GM13976 (cell line): Measurements from ENCODE around the gene SH3BP4.

Source experiments
- DNase-seq: peaks from one replicate; pipeline ENCODE4 v3.0.0; 2012; ENCODE audit warnings: low spot score
- in situ Hi-C: fragments of 300-500 bp; cut with MboI; formaldehyde crosslinking; loops from one replicate; pipeline ENCODE4 v1.12.0; 2022; ENCODE audit warnings: low sequenced_read_pairs, mixed read lengths, inconsistent platforms; ENCODE audit not compliant: unreplicated experiment
- TF ChIP-seq, protein P1 (sequence below): IDR thresholded peaks from 2 replicates; pipeline ENCODE4 v1.5.1; 2012; ENCODE audit warnings: borderline replicate concordance, mild to moderate bottlenecking; ENCODE audit not compliant: insufficient read depth; ENCODE audit errors: extremely low read depth, missing control alignments, control extremely low read depth

The SH3BP4 gene

DNA sequence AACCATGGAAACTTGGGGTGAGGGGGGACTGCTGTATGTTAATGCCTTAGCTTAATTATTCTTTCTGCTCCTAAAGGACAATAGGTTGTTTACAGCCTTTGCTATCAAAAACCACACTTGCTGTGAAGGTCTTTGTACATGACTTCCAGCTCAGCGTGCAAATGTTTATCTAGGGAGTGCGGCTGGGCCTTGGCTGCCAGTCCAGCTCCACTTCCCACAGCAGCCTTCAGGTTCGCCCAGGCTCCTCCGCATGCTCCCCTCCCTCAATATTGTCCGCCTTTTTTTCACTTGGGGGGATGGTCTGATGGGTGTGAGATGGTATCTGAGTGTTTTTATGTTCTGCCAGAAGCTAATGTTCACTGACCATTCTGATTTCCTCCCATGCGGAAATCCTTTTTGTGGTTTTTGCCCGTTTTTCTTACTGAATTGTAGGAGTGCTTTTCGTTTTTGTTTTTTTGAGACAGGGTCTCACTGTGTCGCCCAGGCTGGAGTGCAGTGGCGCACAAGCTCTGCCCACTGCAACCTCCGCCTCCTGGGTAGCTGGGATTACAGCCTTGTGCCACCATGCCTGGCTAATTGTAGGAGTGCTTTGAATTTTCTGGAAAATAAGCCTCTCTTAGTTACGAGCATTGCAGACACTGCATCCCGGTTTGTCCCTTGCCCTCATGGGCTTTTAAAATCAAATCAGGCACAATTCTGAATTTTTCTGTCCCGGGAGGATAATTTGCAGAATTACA lies 28.8 kb downstream of the SH3BP4 start:
- in situ Hi-C loops = no loop called here
- DNase-seq = no peak
- TF ChIP-seq, protein P1, sequence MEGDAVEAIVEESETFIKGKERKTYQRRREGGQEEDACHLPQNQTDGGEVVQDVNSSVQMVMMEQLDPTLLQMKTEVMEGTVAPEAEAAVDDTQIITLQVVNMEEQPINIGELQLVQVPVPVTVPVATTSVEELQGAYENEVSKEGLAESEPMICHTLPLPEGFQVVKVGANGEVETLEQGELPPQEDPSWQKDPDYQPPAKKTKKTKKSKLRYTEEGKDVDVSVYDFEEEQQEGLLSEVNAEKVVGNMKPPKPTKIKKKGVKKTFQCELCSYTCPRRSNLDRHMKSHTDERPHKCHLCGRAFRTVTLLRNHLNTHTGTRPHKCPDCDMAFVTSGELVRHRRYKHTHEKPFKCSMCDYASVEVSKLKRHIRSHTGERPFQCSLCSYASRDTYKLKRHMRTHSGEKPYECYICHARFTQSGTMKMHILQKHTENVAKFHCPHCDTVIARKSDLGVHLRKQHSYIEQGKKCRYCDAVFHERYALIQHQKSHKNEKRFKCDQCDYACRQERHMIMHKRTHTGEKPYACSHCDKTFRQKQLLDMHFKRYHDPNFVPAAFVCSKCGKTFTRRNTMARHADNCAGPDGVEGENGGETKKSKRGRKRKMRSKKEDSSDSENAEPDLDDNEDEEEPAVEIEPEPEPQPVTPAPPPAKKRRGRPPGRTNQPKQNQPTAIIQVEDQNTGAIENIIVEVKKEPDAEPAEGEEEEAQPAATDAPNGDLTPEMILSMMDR = no peak

DNA sequence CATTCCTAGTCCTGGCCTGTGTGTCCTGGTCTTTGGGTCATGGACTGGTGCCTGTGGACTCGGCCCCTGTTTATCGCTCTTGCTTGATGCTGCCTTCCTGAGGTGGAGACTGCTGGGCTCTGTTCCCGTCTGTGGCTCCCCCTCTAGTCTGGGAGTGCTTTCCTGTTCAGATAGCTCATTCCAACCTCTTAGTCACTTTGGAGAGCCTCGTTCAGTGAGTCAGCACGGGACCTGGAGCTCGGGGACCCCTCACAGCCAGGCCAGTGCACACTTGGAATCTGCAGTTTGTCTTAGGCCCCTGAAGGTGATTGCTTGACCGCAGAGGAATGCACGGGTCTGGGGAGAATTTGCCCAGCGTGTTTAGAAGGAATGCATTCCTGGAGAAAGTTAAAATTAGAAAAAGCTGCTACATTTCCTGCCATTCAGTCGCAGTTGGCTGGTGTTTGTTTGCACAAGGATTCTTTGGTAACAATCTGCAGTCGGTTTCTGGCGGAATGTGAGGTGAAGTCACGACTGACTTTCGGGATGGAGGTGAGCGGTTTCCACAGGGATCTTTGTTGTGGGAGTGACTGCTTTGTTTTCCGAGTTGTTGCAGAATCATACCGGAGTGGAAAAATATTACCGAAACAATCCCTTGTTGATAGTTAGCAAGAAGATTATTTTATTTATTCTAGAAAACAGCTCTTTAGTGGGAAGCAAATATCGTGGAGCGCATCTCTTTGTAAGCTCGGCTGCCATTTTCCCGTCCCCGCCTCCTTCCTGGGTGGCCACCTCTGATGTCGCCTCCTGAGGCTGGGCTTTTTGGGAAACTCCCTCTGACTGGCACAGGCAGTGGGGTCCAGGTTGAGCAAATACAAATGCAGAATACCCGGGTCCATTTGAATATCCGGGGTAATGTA lies 29.6 kb downstream of the SH3BP4 start:
- DNase-seq = no peak
- in situ Hi-C loops = no loop called here
- TF ChIP-seq, protein P1 = no peak

DNA sequence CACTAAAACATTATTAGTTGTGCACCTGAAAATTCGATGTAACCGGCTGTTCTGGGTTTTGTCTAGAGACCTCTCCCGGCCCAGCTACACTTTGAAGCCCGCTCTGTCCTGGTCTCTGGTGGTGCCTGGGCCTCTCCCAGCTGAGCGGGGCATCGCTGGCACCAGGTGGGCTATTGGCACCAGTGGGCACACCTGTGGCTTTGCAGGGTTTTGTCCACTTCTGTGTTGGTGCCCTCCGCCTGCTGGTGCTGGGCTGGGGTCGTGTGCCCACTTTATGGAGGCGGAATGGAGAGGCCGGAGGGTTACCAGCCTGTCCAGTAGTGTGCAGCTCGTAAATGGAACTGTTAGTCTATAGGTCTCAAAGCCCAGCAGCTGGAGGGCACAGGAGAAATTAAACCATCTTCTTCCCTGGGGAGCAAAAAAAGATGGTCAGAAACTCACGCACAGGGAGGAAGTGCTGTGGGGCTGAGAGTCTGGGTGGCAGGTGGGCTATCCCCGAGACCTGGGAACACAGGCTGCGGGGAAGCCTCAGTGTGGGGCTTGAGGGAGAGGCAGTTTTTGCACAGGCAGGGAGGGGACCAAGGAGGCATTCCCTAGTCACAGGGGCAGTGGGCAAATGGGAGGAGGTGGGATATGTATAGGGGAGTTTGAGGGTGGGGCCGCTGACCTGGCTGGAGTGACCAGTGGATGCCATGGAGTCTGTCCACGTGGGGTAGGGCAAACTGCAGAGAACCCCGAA lies 30.4 kb downstream of the SH3BP4 start:
- no peak for DNase-seq
- in situ Hi-C loops = no loop called here
- TF ChIP-seq, protein P1 = no peak

DNA sequence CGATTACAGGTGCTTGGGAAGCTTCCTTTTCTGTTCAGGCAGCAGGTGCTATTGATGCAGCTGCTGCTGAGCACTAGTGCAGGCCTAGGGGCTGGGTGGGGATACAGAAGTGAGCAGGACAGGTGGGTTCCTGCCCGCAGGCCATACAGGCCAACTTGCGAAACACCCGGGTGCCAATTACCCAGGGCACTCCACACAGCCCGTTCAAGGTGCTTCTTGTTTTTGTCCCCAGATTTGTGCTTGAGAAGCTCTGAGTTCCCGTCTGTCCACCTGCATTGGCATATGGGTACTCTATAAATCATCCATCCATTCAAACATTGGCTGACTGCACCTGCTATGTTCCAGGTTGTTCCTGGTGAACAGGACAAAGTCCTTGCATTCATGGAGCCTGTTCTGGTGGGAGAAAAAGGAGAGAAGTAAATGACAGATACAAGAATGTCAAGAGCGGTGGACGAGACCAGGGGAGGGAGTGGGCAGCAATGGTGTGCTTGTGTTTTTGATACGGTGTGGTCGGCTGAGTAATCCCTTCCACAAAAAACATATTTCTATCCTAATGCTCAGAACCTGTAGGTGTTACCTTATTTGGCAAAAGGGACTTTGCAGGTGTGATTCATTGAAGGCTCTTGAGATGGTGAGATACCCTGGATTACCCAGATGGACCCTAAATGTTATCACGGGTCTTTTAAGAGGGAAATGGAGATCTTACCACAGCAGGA lies 31.4 kb downstream of the SH3BP4 start:
- no peak for DNase-seq
- in situ Hi-C loops = no loop called here
- TF ChIP-seq, protein P1 = no peak

DNA sequence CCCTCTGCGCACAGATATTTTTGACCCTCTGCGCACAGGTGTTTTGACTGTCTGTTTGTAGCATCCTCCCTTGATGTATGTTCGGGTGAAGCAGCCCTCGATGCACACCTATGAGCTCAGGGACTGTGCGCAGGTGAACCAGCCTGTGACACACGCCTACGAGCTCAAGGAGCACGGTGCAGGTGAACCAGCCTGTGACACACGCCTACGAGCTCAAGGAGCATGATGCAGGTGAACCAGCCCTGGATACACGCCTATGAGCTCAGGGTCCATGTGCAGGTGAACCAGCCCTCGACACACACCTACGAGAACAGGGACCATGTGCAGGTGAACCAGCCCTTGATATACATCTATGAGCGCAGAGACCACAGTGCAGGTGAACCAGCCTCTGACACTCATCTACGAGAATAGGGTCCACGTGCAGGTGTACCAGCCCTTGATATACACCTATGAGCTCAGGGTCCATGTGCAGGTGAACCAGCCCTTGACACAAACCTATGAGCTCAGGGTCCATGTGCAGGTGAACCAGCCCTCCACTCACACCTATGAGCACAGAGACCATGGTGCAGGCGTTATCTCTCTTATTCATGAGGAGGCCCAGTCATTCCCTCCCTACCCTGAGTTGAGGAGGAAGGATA lies 33.9 kb downstream of the SH3BP4 start:
- TF ChIP-seq, protein P1 = no peak
- in situ Hi-C loops = no loop called here
- DNase-seq = no peak
